ENCODE data around the gene TRIP10.
A peak's percentile ranks its signal among the peaks of the same experiment; 100 is the strongest.
"Not testable (repeated sequence)": the region's sequence is repeated elsewhere in the genome, so short reads cannot be mapped to it uniquely, and the experiment has no call there.

TRIP10 gene

GRCh38 chr19:6744381-6745301, 5.2 kb downstream of the TRIP10 start:
- no peak for DNase-seq

GRCh38 chr19:6745965-6746364, 6.5 kb downstream of the TRIP10 start:
- no peak for DNase-seq

DNA sequence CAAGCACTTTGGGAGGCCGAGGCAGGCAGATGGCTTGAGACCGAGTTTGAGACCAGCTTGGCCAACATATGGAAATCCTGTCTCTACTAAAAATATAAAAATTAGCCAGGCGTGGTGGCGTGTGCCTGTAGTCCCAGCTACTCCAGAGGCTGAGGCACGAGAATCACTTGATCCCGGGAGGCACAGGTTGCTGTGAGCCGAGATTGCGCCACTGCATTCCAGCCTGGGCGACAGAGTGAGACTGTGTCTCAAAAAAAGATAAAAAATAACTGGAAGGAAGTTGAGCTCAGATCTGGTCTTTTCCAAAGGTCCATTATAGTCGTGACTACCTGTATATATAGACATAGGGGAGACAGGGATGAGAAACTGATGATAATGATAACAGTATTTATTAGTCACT, 9.1 kb downstream of the TRIP10 start:
- not testable (repeated sequence) for DNase-seq

- no peak for DNase-seq
These were observed 10.6 kb downstream of the TRIP10 start for GRCh38 chr19:6750062-6750461.

DNA sequence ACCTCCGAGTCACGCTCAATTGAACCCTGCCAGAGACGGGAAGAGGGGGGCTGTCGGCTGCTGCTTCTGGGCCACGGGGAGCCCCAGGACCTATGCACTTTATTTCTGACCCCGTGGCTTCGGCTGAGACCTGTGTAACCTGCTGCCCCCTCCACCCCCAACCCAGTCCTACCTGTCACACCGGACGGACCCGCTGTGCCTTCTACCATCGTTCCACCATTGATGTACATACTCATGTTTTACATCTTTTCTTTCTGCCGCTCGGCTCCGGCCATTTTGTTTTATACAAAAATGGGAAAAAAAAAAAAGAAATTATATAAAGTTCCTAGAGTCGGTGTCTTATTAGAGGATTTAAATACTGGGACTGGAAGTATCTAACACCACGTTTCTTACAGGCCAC, 11.7 kb downstream of the TRIP10 start:
- DNase-seq = no peak

DNA sequence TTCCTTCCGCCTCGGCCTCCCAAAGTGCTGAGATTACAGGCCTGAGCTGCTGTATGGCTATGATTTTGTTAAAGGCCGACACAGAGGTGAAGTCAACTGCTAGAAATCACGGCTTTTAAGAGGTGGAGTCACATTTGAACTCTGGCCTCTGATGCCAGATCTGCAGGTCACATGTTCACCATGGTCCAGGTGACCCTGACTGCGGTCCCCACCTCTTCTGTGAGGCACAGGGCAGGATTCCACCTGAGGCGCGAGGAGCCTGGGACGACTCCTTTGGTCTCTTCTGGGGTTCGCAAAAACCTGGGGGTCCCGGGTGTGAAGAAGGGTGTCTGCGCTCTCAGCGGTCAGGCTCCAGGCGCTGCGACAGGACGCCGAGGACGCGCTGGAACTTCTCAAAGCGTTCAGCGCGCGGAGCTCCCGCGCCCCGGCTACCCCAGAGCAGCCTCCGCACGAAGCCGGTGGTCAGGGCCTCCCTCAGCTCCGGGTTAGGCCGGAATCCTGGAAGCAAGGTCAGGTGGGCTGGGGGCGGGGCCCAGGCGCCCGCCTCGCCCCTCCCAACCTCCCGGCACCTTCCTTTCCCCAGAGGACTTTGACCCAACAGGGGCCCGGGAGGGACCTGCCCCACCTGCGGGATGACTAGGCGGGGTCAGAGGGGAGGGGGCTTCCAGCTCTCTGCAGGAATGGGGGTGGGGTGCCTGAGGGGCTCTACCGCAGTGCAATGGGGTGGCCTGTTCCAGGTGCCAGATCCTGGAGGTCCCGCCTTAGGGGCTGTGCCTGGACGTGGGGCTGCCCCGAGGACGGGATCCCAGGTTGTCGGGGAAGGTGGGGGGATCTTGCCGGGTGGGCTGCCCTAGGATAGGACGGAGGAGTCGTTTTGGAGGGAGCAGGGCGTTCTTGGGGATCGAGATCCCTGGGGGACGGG, 13.0 kb downstream of the TRIP10 start:
- no peak for DNase-seq

DNA sequence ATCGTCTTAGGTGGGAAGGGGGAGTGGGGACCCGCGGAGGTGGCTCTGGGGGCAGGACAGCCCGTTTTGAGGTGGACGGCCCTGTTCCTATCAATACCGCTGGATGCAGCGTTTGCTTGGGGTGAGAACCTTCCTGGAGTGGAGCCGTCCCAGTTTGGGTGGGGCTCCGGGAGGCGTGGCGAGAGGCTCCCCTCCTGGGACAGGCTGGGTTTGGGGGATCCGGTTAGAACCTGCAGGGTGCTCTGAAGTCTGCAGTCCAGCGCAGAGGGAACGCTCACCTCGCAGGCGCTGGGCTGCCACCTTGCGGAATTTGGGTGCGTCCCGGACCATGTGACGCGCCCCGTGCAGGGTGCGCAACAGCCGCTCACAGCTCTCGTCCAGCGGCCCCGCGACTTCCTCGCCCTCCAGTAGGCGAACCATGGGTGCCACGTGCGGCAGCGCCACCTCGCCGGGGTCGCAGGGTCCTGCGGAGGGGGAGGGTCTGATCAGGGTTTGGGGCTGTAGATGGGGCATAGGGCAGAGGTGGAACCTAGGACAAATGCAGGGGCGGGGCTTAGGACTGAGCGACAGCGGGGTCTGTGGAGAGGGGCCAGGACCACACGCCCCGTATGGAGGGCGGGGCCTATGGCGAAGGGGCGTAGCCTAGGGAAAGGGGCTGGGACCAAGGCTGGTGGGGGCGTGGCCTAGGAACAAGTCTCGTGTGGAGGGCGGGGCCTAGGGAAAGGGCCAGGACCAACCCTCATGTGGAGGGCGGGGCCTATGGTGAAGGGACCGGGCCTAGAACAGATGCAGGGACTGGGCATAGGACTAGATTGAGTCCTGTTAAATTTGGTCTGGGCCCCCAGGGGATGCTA, 13.9 kb downstream of the TRIP10 start:
- no peak for DNase-seq

DNA sequence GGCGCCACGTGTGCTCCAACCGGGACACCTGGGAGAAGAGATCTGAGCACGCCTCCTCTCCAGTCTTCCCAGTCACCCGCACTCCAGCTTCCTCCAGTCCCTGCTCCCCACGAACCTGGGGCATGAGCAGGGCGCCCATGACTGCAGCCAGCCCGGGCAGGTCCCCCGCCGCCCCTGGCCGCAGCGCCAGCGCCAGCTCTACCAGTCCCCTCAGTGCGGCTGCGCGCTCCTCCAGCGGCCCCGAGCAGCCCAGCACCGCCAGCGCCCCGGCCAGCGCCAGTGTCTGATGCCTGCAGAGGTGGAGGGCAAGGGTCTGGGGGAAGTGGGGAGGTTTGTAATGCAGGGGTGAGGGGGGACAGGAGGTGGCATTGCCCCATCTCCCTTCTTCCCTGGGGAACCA, 14.7 kb downstream of the TRIP10 start:
- no peak for DNase-seq

- DNase-seq = no peak
These were observed 15.4 kb downstream of the TRIP10 start for GRCh38 chr19:6754653-6755463.

- no peak for DNase-seq
These were observed 21.1 kb downstream of the TRIP10 start for GRCh38 chr19:6760606-6761005.

GRCh38 chr19:6761053-6761676, 21.7 kb downstream of the TRIP10 start:
- DNase-seq = no peak

GRCh38 chr19:6762253-6762797, 22.8 kb downstream of the TRIP10 start:
- not testable (repeated sequence) for DNase-seq

- DNase-seq = peak; percentile 73
These were observed 26.4 kb downstream of the TRIP10 start for GRCh38 chr19:6765738-6766356.

GRCh38 chr19:6766357-6767080, 27.0 kb downstream of the TRIP10 start:
- DNase-seq = no peak

DNA sequence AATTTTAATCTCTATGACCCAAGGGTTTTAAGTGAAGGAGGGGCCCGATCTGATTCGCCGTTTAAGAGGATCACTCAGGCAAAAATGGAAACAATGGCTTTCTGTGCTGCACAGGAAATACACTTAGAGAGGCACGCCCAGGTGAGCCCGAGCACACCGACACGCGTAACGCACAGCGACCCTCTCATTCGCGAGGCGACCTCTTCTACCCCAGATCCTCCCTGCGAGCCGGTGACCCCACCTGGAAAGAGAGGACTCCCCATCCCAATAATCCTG, 27.5 kb downstream of the TRIP10 start:
- DNase-seq = peak; percentile 39

GRCh38 chr19:6767357-6768235, 28.1 kb downstream of the TRIP10 start, which contains the start of gene SH2D3A:
Gene SH2D3A (minus strand): TSS chr19:6767435. CDS start chr19:6763748, 3,687 bp downstream.
- peak; percentile 88 for DNase-seq

GRCh38 chr19:6768236-6768785, 28.8 kb downstream of the TRIP10 start:
- no peak for DNase-seq

DNA sequence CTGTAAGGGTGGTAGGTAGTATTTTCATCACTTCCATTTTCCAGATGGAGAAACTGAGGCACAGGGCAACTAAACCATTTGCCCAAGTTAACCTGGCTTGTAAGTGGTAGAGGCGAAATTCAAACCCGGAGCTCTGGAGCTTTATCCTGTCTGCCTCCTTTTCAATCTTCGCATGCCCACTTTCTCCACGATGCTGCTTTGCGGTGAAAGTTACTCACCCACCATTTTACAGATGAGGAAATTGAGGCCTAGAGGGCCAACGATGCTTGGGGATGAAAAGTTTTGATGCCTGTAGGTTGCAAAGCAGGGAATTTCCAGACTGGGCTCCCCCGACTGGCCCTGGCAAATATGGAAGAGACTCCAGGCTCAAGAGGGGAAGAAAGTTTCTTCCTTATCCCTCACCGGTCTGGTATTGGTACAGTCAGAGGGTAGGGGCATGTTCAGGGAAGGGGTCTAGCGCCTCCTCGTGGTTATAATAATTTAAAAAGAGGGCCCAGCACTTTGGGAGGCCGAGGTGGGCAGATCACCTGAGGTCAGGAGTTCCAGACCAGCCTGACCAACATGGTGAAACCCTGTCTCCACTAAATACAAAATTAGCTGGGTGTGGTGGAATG, 29.6 kb downstream of the TRIP10 start:
- peak; percentile 6 for DNase-seq
